HepG2 (cell line): ENCODE data around the gene CALML6. TPM values are rescaled to one million over a fixed set of nuclear protein-coding genes. Genes with fewer than 3 reads are reported as not detected.

ENCODE experiments used
- ATAD3A ChIP-seq: sonication (generic); formaldehyde crosslinking; IDR thresholded peaks from 2 replicates; pipeline ENCODE4 v1.4.0; 2020; ENCODE audit warnings: missing genetic modification reagents
- DRAP1 ChIP-seq: IDR thresholded peaks from 2 replicates; pipeline ENCODE4 v1.6.1; 2016; ENCODE audit warnings: missing genetic modification reagents, missing compliant biosample characterization
- FOXP1 ChIP-seq, 2 experiments: fragments of 450-650 bp in 1 of 2; IDR thresholded peaks; 2 replicates each; pipeline ENCODE4 v1.6.1; 2017 to 2018; ENCODE audit warnings: antibody characterized with exemption in 1 of 2
- GABPA ChIP-seq, 2 experiments: IDR thresholded peaks; 2 replicates each; pipeline ENCODE4 v1.6.1; 2011 to 2016; ENCODE audit warnings: low read depth in 2 of 2, low read length in 1 of 2, missing biosample characterization in 1 of 2, missing genetic modification characterization in 1 of 2
- GATAD1 ChIP-seq: IDR thresholded peaks from 2 replicates; pipeline ENCODE4 v1.6.1; 2016; ENCODE audit warnings: missing genetic modification reagents, missing compliant biosample characterization
- GFI1 ChIP-seq: sonication (generic); formaldehyde crosslinking; IDR thresholded peaks from 2 replicates; pipeline ENCODE4 v1.5.0; 2020; ENCODE audit warnings: missing genetic modification reagents, mild to moderate bottlenecking, borderline replicate concordance
- JARID2 ChIP-seq: sonication (generic); formaldehyde crosslinking; IDR thresholded peaks from 2 replicates; pipeline ENCODE4 v1.8.1; 2023; ENCODE audit warnings: missing genetic modification reagents, inconsistent platforms; ENCODE audit not compliant: insufficient replicate concordance
- MTA3 ChIP-seq: sonication (generic); formaldehyde crosslinking; IDR thresholded peaks from 2 replicates; pipeline ENCODE4 v1.4.0; 2020; ENCODE audit warnings: missing genetic modification reagents
- MYNN ChIP-seq: sonication (generic); formaldehyde crosslinking; IDR thresholded peaks from 2 replicates; pipeline ENCODE4 v1.4.0; 2020; ENCODE audit warnings: mild to moderate bottlenecking, low read depth, missing genetic modification reagents
- RNF2 ChIP-seq: fragments of 450-650 bp; conservative IDR thresholded peaks from 2 replicates; pipeline ENCODE4 v1.6.1; 2016; ENCODE audit warnings: low read depth
- SNAI1 ChIP-seq: sonication (generic); formaldehyde crosslinking; IDR thresholded peaks from 2 replicates; pipeline ENCODE4 v1.5.0; 2020; ENCODE audit warnings: mild to moderate bottlenecking, missing genetic modification reagents, borderline replicate concordance
- SP2 ChIP-seq: sonication (generic); formaldehyde crosslinking; IDR thresholded peaks from 2 replicates; pipeline ENCODE4 v1.5.1; 2020; ENCODE audit warnings: mild to moderate bottlenecking, missing genetic modification reagents
- TAF1 ChIP-seq: sonication (generic); formaldehyde crosslinking; IDR thresholded peaks from 2 replicates; pipeline ENCODE4 v1.4.0; 2020; ENCODE audit warnings: missing genetic modification reagents
- TERF1 ChIP-seq: sonication (generic); formaldehyde crosslinking; IDR thresholded peaks from 2 replicates; pipeline ENCODE4 v1.8.0; 2022; ENCODE audit warnings: mild to moderate bottlenecking, missing genetic modification reagents, moderate library complexity
- THYN1 ChIP-seq: sonication (generic); formaldehyde crosslinking; IDR thresholded peaks from 2 replicates; pipeline ENCODE4 v1.8.1; 2023; ENCODE audit warnings: low read depth, mild to moderate bottlenecking, moderate library complexity, missing genetic modification reagents, borderline replicate concordance
- TIGD3 ChIP-seq: sonication (generic); formaldehyde crosslinking; IDR thresholded peaks from 2 replicates; pipeline ENCODE4 v1.5.1; 2020; ENCODE audit warnings: mild to moderate bottlenecking, missing genetic modification reagents, borderline replicate concordance
- YEATS4 ChIP-seq: sonication (generic); formaldehyde crosslinking; IDR thresholded peaks from 2 replicates; pipeline ENCODE4 v1.4.0; 2020; ENCODE audit warnings: missing genetic modification reagents, borderline replicate concordance
- ZBTB7A ChIP-seq: sonication (generic); formaldehyde crosslinking; IDR thresholded peaks from 2 replicates; pipeline ENCODE4 v1.8.0; 2022; ENCODE audit warnings: mild to moderate bottlenecking, missing genetic modification reagents
- ZFP36 ChIP-seq: fragments of 150-350 bp; IDR thresholded peaks from 2 replicates; pipeline ENCODE4 v1.6.1; 2018; ENCODE audit warnings: borderline replicate concordance, low read length, low read depth; ENCODE audit not compliant: partially characterized antibody
- ZFYVE20 ChIP-seq: sonication (generic); formaldehyde crosslinking; IDR thresholded peaks from 2 replicates; pipeline ENCODE4 v1.8.0; 2023; ENCODE audit warnings: low read depth, mild to moderate bottlenecking, moderate library complexity, missing genetic modification reagents, borderline replicate concordance
- ZMYM2 ChIP-seq: sonication (generic); formaldehyde crosslinking; IDR thresholded peaks from 2 replicates; pipeline ENCODE4 v1.8.0; 2022; ENCODE audit warnings: mild to moderate bottlenecking, missing genetic modification reagents
- ZNF124 ChIP-seq: sonication (generic); formaldehyde crosslinking; IDR thresholded peaks from 2 replicates; pipeline ENCODE4 v1.4.0; 2020; ENCODE audit warnings: missing genetic modification reagents
- ZNF256 ChIP-seq: sonication (generic); formaldehyde crosslinking; conservative IDR thresholded peaks from 2 replicates; pipeline ENCODE4 v1.4.0; 2020; ENCODE audit warnings: missing genetic modification reagents
- ZNF430 ChIP-seq: sonication (generic); formaldehyde crosslinking; IDR thresholded peaks from 2 replicates; pipeline ENCODE4 v1.9.0; 2021; ENCODE audit warnings: mild to moderate bottlenecking, missing genetic modification reagents
- ZNF597 ChIP-seq: sonication (generic); formaldehyde crosslinking; IDR thresholded peaks from 2 replicates; pipeline ENCODE4 v1.5.0; 2020; ENCODE audit warnings: missing genetic modification reagents
- ZNF790 ChIP-seq: sonication (generic); formaldehyde crosslinking; IDR thresholded peaks from 2 replicates; pipeline ENCODE4 v1.8.0; 2022; ENCODE audit warnings: missing genetic modification reagents, mild to moderate bottlenecking, borderline replicate concordance
- ZSCAN21 ChIP-seq: sonication (generic); formaldehyde crosslinking; IDR thresholded peaks from 2 replicates; pipeline ENCODE4 v1.8.0; 2022; ENCODE audit warnings: mild to moderate bottlenecking, missing genetic modification reagents, moderate library complexity, borderline replicate concordance
- polyA plus RNA-seq, 8 experiments: library from polyadenylated mRNA; depleted of rRNA in 3 of 8; stranded (reverse) in 7 of 8; unstranded in 1 of 8; fragments of >200 nt; fragmentation: Illumina TruSeq in 4 of 8; extraction: Trizol in 4 of 8; gene quantifications; 2 replicates each; pipeline versions ENCODE4 v1.2.1 to v1.2.3, GENCODE V29; 2011 to 2016; ENCODE audit warnings: low read depth in 4 of 8, missing spikeins in 1 of 8, mixed read lengths in 1 of 8; ENCODE audit not compliant: insufficient read depth in 1 of 8
- total RNA-seq, 5 experiments: library from RNA; depleted of rRNA; stranded (reverse); fragments of >200 nt; fragmentation: Illumina TruSeq; extraction: Trizol; gene quantifications; 2 replicates each; pipeline ENCODE4 v1.2.3, GENCODE V29; 2016; ENCODE audit warnings: low read depth in 1 of 5

CALML6 gene
- total and polyA plus RNA-seq, 2 of the 13 experiments (the other 11 are each of a cell fraction or from before 2014, with no cell fraction given), result 0.11 to 0.12 TPM

- TF ChIP-seq ZFYVE20 (CRISPR knock-in tag), result no peak
- peak; percentile 77; the same call in 1 of the 2 replicates for TF ChIP-seq ZSCAN21 (CRISPR knock-in tag)
- no peak for TF ChIP-seq THYN1 (CRISPR knock-in tag)
- no peak for TF ChIP-seq ZNF124 (CRISPR knock-in tag)
- TF ChIP-seq TAF1 (CRISPR knock-in tag), result peak; percentile 73
- peak; percentile 93 for TF ChIP-seq DRAP1 (CRISPR knock-in tag)
- TF ChIP-seq JARID2 (CRISPR knock-in tag), result no peak
- TF ChIP-seq SP2, result no peak
- TF ChIP-seq RNF2, result peak; percentile 60
- TF ChIP-seq ZFP36, result no peak
- 0 out of 2 replicates have a peak, but pooled peaks have one; percentile 78 for TF ChIP-seq ZBTB7A (CRISPR knock-in tag)
- TF ChIP-seq ZNF430, result peak; percentile 40; the same call in 1 of the 2 replicates
- TF ChIP-seq ZNF256 (CRISPR knock-in tag), result no peak
- no peak for TF ChIP-seq GFI1 (CRISPR knock-in tag)
- TF ChIP-seq TERF1 (CRISPR knock-in tag), result no peak
- TF ChIP-seq MYNN, result no peak
- TF ChIP-seq ZMYM2, result no peak
- TF ChIP-seq FOXP1 (IDR thresholded peaks at IDR 0.05), result no peak
- TF ChIP-seq FOXP1 (CRISPR knock-in tag; IDR thresholded peaks at IDR 0.05), result peak; percentile 9; the same call in 1 of the 2 replicates
- TF ChIP-seq GABPA (IDR thresholded peaks at IDR 0.05; ENCODE audit: low read depth, low read length), result no peak
- no peak for TF ChIP-seq GABPA (CRISPR knock-in tag; IDR thresholded peaks at IDR 0.05; ENCODE audit: low read depth)
- no peak for TF ChIP-seq TIGD3 (CRISPR knock-in tag)
- TF ChIP-seq ZNF790 (CRISPR knock-in tag), result no peak
- peak; percentile 62 for TF ChIP-seq GATAD1 (CRISPR knock-in tag)
- no peak for TF ChIP-seq ZNF597 (CRISPR knock-in tag)
- peak; percentile 60; the same call in 1 of the 2 replicates for TF ChIP-seq YEATS4
- TF ChIP-seq ATAD3A (CRISPR knock-in tag), result no peak
- TF ChIP-seq SNAI1 (CRISPR knock-in tag), result no peak; the same call in 1 of the 2 replicates
- TF ChIP-seq MTA3 (CRISPR knock-in tag), result no peak
These were observed 4.4 kb downstream of the CALML6 start (continued) for GRCh38 chr1:1919304-1920056.
